AG04450 (cell line): ENCODE data around the gene CDC42. TPM values are rescaled to one million over a fixed set of nuclear protein-coding genes. Genes with fewer than 3 reads are reported as not detected.
A peak's percentile ranks its signal among the peaks of the same experiment; 100 is the strongest.

ENCODE experiments used
- CTCF ChIA-PET: fragments of 300-600, 350-600 bp; formaldehyde crosslinking; extraction: SDS; loops from one replicate; lab custom pipeline; 2022; ENCODE audit warnings: antibody characterized with exemption, inconsistent platforms; lab: Charles Lee
- POLR2A ChIA-PET: fragments of 350-600 bp; formaldehyde crosslinking; extraction: SDS; loops from one replicate; lab custom pipeline; 2021; ENCODE audit warnings: antibody characterized with exemption, inconsistent platforms; lab: Yijun Ruan, JAX
- DNase-seq: peaks from one replicate; pipeline ENCODE4 v3.0.0-alpha.2; 2011; ENCODE audit warnings: low read depth, low spot score
- H3K27ac ChIP-seq: one replicate; pipeline ENCODE4 v1.5.1; 2012; ENCODE audit warnings: low read depth, low read length, control low read depth
- H3K27me3 ChIP-seq: one replicate; pipeline ENCODE4 v1.6.0; 2012; ENCODE audit warnings: low read length; ENCODE audit not compliant: control insufficient read depth, insufficient read depth
- H3K4me3 ChIP-seq: 2 replicates; pipeline ENCODE4 v1.5.1; 2011; ENCODE audit warnings: mild to moderate bottlenecking, low read depth, low read length, control low read depth
- H3K9me3 ChIP-seq: 2 replicates; pipeline ENCODE4 v1.5.1; 2012; ENCODE audit warnings: low read length; ENCODE audit not compliant: control insufficient read depth, insufficient read depth
- CTCF ChIP-seq: IDR thresholded peaks from 2 replicates; pipeline ENCODE4 v1.5.1; 2011; ENCODE audit warnings: low read depth, low read length, control low read depth, inconsistent platforms
- polyA plus RNA-seq: library from polyadenylated mRNA; depleted of rRNA; stranded (reverse); fragments of >200 nt; gene quantifications from 2 replicates; pipeline ENCODE4 v1.2.3, GENCODE V29; 2011; rRNA removed
- small RNA-seq: library from RNA; depleted of rRNA; stranded (forward); fragments of <200 nt; gene quantifications from one replicate; pipeline ENCODE3, GENCODE V24; 2012; ENCODE audit warnings: low read depth; ENCODE audit not compliant: insufficient read length

CDC42 gene
- polyA plus RNA-seq, 1 experiment = 400 TPM

- Histone ChIP-seq H3K4me3 (no peak overlapping the region), H3K27me3 (peaks cover 42% of the 10 kb centered on the region), H3K27ac (peak overlapping the region; percentile 21), H3K9me3 (no peaks in the 10 kb centered on the region; the same call in 1 of the 2 replicates)
- no peak for DNase-seq
- CTCF ChIA-PET = no interaction called here
- POLR2A ChIA-PET = no interaction called here
- TF ChIP-seq CTCF = no peak
Observed at GRCh38 chr1:22137004-22137720, 84.7 kb downstream of the CDC42 start.

GRCh38 chr1:22139066-22139594 is 86.6 kb downstream of the CDC42 start:
- ChIA-PET POLR2A (no interaction called here), CTCF (no interaction called here)
- no peak overlapping the region for H3K27ac ChIP-seq
- no peak for TF ChIP-seq CTCF
- no peak for DNase-seq
- no peaks in the 10 kb centered on the region; the same call in 1 of the 2 replicates for H3K9me3 ChIP-seq
- H3K4me3 ChIP-seq = no peak overlapping the region
- H3K27me3 ChIP-seq = peaks cover 50% of the 10 kb centered on the region

GRCh38 chr1:22139817-22140216 is 87.3 kb downstream of the CDC42 start:
- POLR2A ChIA-PET = no interaction called here
- H3K27ac ChIP-seq = no peak overlapping the region
- DNase-seq = no peak

More at GRCh38 chr1:22139817-22140216, 87.3 kb downstream of the CDC42 start:
- Histone ChIP-seq H3K4me3 (no peak overlapping the region), H3K9me3 (no peaks in the 10 kb centered on the region; the same call in 1 of the 2 replicates), H3K27me3 (peaks cover 56% of the 10 kb centered on the region)
- TF ChIP-seq CTCF = no peak
- CTCF ChIA-PET = no interaction called here

Small RNAs within 50 kb of the gene (small RNA-seq; reads per million reads assigned to genes)
- gene RN7SL186P (not detected), gene RNU6-776P (not detected)

Other genes starting within 250 kb of the CDC42 start
- 0.05 and 0.06 TPM in 2 replicates for gene LDLRAD2, start 240.4 kb upstream of the CDC42 start, polyA plus RNA-seq
- gene HSPG2, start 115.4 kb upstream of the CDC42 start, polyA plus RNA-seq = 9.7 and 13.2 TPM in 2 replicates
- gene CELA3B, start 75.7 kb upstream of the CDC42 start, polyA plus RNA-seq = not detected in 2 replicates
- not detected in 2 replicates for gene CELA3A, start 51.1 kb upstream of the CDC42 start, polyA plus RNA-seq
- gene WNT4, start 90.4 kb downstream of the CDC42 start, polyA plus RNA-seq = not detected in 2 replicates